Testis (tissue), 2 donors: Measurements from ENCODE around the gene PARD6A.

Source experiments
- CTCF ChIP-seq, 3 experiments: fragments of 450-650 bp in 2 of 3; fragments of 200-600 bp in 1 of 3; sonication (generic) in 1 of 3; IDR thresholded peaks; one replicate each; pipeline ENCODE4 v1.5.1; 2016 to 2019; ENCODE audit warnings: antibody characterized with exemption in 3 of 3, mild to moderate bottlenecking in 2 of 3, moderate library complexity in 1 of 3
- POLR2A ChIP-seq: fragments of 450-650 bp; IDR thresholded peaks from one replicate; pipeline ENCODE4 v1.6.1; 2017; ENCODE audit warnings: antibody characterized with exemption, mild to moderate bottlenecking, moderate library complexity

- TF ChIP-seq CTCF (IDR thresholded peaks at IDR 0.05): no peak
- TF ChIP-seq POLR2A: no peak
These were observed 23.0 kb downstream of the PARD6A start for GRCh38 chr16:67683767-67684166.
